Placental pericyte (primary cell): ENCODE measurements around the gene CTXND2. TPM values are rescaled to one million over a fixed set of nuclear protein-coding genes. Genes with fewer than 3 reads are reported as not detected.

ENCODE experiments used
- total RNA-seq: library from RNA; depleted of rRNA; stranded (reverse); fragments of >200 nt; gene quantifications from 2 replicates; pipeline ENCODE4 v1.2.3, GENCODE V29; 2012

CTXND2 gene
- not detected in 2 replicates for total RNA-seq

GRCh38 chr1:150887018-150887417 is at the start of gene CTXND2:
Gene CTXND2, plus strand, starts transcription at chr1:150887136. Its CDS starts 25,179 bp downstream, at chr1:150912315.

GRCh38 chr1:150926097-150926741 is 39.3 kb downstream of the CTXND2 start, which contains the start of gene SETDB1:
Gene SETDB1, plus strand, starts transcription at chr1:150926363. Its CDS starts 1,352 bp downstream, at chr1:150927715.

Other genes starting within 250 kb of the CTXND2 start
- gene GOLPH3L, start 190.0 kb upstream of the CTXND2 start, total RNA-seq: 9.7 and 35.0 TPM in 2 replicates
- 0.14 and 2.4 TPM in 2 replicates for gene HORMAD1, start 166.2 kb upstream of the CTXND2 start, total RNA-seq
- gene CTSS, start 121.4 kb upstream of the CTXND2 start, total RNA-seq: 11.8 and 28.6 TPM in 2 replicates
- gene CTSK, start 78.9 kb upstream of the CTXND2 start, total RNA-seq: 90.2 and 215 TPM in 2 replicates
- gene ARNT, start 10.5 kb upstream of the CTXND2 start, total RNA-seq: 37.2 and 59.3 TPM in 2 replicates
- 39.1 and 42.7 TPM in 2 replicates for gene SETDB1, start 39.2 kb downstream of the CTXND2 start, total RNA-seq
- gene CERS2, start 87.7 kb downstream of the CTXND2 start, total RNA-seq: 136 and 182 TPM in 2 replicates
- under 0.01 and 0.22 TPM in 2 replicates for gene ANXA9, start 95.2 kb downstream of the CTXND2 start, total RNA-seq
- 5.9 and 9.2 TPM in 2 replicates for gene MINDY1, start 119.8 kb downstream of the CTXND2 start, total RNA-seq
- gene PRUNE1, start 121.3 kb downstream of the CTXND2 start, total RNA-seq: 7.7 and 8.9 TPM in 2 replicates
- 0.22 and 0.29 TPM in 2 replicates for gene BNIPL, start 149.4 kb downstream of the CTXND2 start, total RNA-seq
- 2.9 and 3.3 TPM in 2 replicates for gene C1orf56, start 160.6 kb downstream of the CTXND2 start, total RNA-seq
- gene CDC42SE1, start 172.5 kb downstream of the CTXND2 start, total RNA-seq: 68.1 and 106 TPM in 2 replicates
- 2.8 and 10.7 TPM in 2 replicates for gene MLLT11, start 173.3 kb downstream of the CTXND2 start, total RNA-seq
- 9.7 and 9.8 TPM in 2 replicates for gene GABPB2, start 183.6 kb downstream of the CTXND2 start, total RNA-seq